ENCODE results near the gene RIMOC1.
A peak's percentile ranks its signal among the peaks of the same experiment; 100 is the strongest.

RIMOC1 gene, protein sequence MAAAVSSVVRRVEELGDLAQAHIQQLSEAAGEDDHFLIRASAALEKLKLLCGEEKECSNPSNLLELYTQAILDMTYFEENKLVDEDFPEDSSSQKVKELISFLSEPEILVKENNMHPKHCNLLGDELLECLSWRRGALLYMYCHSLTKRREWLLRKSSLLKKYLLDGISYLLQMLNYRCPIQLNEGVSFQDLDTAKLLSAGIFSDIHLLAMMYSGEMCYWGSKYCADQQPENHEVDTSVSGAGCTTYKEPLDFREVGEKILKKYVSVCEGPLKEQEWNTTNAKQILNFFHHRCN

DNA sequence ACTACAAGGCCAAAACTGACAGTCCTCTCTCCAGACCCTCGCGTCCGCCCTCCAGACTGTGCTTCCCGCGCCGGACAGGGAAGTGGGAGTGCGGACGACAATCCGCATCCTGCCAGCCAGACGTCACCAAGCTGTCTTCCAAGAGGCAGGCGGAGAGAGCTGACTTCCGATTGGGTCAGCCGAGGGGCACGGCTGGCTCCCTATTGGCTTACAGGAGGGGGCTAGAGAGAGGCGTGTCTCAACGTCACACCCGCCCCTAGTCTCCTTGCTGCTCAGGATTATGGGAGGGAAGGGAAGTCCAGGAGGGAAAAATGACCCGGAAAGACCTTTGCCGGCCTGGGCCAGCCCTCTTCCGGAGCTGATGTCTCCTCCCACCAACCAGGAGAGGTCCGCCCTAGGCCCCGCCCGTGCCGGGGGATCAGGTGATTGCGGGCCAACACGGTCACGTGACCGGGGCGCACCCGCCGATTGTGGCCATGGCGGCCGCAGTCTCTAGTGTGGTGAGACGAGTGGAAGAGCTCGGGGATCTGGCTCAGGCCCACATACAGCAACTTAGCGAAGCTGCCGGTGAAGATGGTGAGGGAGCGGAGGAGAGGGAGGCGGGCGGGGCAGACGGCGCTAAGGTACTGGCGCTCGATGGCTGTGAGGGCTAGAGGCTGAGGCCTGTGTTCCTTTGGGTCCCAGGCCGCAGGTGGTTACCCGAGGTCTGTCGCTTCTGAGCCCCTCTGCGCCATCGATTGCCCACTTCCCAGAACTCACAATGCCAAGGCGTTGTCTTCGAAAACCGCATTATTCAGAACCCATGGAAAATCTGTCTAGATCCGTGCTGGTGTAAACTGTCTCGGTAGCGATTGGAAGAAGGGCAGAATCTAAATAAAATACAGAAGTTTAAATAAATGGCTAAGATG is at the start of gene RIMOC1:
TSS of gene RIMOC1 (plus strand) at position 453 of the 908 bp plus-strand sequence. CDS start at position 477, 24 bp downstream.
- DNase-seq = peak; percentile 91 to 96 (median 94)

GRCh38 chr5:41856644-41857491 is 47.3 kb upstream of the RIMOC1 start:
- peak in 1 of 4 experiments; percentile 2 for DNase-seq

DNA sequence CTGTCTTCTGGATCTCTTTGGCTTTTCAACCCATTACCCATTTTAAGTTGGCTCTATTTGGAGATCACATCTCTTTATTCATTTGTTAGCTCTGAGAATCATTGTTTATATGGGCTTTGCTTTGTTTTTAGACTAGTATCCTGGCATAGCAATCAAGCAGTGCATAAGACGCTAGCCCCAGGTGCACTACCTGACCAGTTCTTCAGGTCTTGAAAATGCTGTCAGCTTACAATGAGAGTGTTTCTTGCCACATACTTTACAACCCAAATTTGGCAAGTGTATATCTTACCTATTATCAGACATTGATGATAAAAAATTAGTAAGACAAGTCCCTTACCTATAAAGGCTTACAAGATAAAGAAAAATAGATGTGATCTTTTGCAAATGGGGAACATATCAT is 46.2 kb upstream of the RIMOC1 start:
- DNase-seq = no peak

DNA sequence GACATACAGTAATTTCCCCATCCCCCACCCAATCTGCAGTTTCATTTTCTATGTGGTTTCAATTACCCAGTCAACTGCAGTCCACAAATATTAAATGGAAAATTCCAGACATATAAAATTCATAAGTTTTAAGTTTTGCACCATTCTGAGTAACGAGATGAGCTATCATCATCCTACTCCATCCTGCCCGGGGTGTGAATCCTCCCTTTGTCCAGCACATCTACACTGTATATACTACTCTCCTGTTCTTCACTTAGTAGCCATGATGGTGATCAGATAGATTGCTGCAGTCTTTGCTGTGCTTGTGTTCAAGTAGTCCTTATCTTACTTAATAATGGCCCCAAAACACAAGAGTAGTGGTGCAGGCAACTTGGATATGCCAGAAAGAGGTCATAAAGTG is 45.3 kb upstream of the RIMOC1 start:
- DNase-seq = no peak

- DNase-seq = no peak
These were observed 40.2 kb upstream of the RIMOC1 start for GRCh38 chr5:41863871-41864486.

- no peak for DNase-seq
These were observed 34.9 kb upstream of the RIMOC1 start for GRCh38 chr5:41869151-41869723.

GRCh38 chr5:41869724-41870626 is 34.2 kb upstream of the RIMOC1 start, which contains the start of gene OXCT1:
OXCT1 (minus strand) TSS chr5:41870425; CDS start chr5:41870358, 67 bp downstream.
- peak; percentile 72 to 93 (median 84) for DNase-seq

GRCh38 chr5:41870627-41871048 is 33.5 kb upstream of the RIMOC1 start:
- no peak for DNase-seq

- DNase-seq = no peak
These were observed 32.3 kb upstream of the RIMOC1 start for GRCh38 chr5:41871852-41872251.

- DNase-seq = no peak
These were observed 29.6 kb upstream of the RIMOC1 start for GRCh38 chr5:41874512-41875060.

DNA sequence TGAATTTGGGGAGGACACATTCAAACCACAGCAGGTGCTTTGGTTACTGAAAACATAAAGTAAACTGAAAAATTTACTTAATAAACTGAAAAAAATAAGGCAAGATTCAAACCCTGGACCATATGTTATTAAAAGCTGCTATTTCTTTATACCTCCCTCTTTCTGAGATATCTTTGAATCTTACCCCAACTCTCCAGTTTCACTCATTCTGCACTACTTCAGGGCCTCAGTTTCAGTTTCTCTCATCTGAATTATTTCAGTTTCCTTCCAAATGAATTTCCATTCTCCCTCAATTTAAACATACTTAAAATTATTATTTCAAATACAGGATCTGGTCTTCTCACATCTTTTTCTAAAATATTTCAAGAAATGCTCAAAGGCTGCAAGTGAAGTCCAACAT is 29.0 kb upstream of the RIMOC1 start:
- no peak for DNase-seq

DNA sequence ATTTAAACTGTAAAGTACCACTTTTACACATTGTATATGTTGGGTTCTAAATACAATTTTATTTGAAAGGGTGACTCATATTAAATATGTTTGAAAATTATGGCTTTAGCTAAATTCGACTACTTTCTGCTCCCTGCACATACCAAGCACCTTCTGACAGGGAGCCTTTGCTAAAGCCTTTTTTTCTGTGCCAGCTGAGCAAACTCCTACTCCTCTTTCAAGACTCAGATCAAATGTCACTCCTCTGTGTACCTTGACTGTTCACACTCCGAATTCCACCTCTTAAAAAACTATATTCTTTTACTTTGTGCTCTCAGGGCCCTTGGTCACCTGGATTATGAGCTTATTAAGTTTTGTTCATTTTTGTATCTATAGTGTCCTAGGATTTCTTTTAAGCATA is 27.5 kb upstream of the RIMOC1 start:
- no peak for DNase-seq

DNA sequence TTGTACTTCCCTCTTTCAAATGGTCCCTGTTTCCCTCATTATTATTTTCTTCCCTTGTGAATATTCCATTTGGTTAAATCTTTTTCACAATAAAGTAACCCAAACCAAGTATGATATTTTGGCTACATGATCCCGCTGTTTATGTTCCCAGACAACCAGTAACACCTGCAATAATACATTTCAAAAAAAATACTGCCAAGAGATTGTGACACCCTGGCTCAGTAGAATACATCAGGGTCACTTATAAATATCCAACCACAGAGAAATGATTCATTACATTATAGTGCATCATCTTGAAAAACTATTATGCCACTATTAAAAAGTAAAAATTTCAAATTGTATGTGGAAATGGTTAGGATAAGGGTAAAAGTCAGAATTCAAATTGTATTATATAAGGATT is 26.7 kb upstream of the RIMOC1 start:
- DNase-seq = no peak

- no peak for DNase-seq
These were observed 26.0 kb upstream of the RIMOC1 start for GRCh38 chr5:41878173-41878572.

DNA sequence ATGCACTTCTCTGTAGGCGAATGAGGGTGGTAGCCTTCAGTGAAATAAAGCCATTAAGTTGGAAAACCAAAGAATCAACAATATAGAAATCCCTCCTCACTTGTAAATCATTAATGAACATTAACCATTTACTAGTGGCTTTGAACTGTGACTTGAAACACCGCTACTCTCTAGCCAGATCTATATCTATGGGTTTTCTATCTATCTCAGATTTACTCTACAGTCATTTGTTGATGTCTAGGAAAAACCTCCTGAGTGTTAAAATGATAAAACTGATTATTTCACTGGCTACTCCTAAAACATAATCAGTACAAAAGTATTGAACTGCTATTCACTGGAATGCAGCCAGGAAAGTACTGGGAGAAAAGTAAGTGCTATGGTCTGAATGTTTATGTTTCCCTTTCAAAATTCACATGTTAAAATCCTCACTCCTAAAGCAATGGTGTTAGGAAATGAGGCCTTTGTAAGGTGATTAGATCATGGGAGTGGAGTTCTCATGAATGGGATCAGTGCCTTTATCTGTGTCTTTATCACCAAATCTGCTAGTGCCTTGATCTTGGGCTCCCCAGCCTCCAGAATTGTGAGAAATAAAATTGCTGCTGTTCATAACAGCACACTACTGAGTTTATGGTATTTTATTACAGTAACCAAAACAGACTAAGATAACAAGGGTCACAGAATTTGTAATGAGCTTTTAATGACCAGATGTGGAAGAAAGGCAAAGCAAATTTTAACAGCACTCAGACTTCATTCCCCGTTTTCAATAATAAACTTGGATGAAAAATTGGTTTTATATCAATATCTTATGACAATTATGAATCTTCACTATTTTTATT is 25.3 kb upstream of the RIMOC1 start:
- no peak for DNase-seq

GRCh38 chr5:41882765-41883164 is 21.4 kb upstream of the RIMOC1 start:
- DNase-seq = no peak

DNA sequence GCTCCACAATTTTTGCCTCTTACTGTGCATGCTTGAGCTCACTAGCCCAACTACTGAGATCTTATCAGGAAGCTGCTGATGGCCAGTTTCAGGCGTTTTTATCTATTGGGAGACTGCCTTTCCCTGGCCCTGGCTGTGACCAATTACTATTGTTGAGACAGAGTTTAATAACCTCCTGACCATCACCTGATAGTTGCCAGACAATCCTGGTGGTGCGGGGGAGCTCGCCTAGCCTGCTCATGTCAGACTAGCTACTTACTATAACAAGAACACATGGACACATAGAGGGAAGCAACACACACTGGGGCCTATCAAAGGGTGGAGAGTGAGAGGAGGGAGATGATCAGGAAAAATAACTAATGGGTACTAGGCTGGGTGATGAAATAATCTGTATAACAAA is 20.9 kb upstream of the RIMOC1 start:
- no peak for DNase-seq

- DNase-seq = no peak
These were observed 20.2 kb upstream of the RIMOC1 start for GRCh38 chr5:41883936-41884335.

DNA sequence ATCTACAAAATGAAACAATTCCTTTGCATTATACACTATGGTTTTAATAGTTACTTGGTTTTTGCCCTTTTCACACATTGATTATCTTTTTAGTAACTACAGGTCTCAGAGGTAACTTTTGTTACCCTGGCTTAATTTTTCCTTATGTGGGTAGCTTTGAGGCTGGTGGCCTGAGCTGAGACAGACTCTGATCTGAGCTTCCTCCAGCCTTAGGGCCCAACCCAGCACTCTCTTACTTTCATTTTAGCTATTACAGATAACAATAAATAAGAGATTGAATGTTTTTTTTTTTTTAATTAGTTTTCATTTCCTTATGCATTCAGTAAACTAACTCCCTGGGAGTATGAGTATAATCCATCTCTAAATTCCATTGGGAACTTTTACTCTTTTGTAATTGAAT is 18.9 kb upstream of the RIMOC1 start:
- DNase-seq = no peak
